ENCODE results near the gene NFIX. TPM values are rescaled to one million over a fixed set of nuclear protein-coding genes. Genes with fewer than 3 reads are reported as not detected.

NFIX gene
- total and polyA plus RNA-seq, 2 of the 13 experiments (the other 11 are each of a cell fraction or from before 2014, with no cell fraction given): 3.4 to 5.4 TPM

DNA sequence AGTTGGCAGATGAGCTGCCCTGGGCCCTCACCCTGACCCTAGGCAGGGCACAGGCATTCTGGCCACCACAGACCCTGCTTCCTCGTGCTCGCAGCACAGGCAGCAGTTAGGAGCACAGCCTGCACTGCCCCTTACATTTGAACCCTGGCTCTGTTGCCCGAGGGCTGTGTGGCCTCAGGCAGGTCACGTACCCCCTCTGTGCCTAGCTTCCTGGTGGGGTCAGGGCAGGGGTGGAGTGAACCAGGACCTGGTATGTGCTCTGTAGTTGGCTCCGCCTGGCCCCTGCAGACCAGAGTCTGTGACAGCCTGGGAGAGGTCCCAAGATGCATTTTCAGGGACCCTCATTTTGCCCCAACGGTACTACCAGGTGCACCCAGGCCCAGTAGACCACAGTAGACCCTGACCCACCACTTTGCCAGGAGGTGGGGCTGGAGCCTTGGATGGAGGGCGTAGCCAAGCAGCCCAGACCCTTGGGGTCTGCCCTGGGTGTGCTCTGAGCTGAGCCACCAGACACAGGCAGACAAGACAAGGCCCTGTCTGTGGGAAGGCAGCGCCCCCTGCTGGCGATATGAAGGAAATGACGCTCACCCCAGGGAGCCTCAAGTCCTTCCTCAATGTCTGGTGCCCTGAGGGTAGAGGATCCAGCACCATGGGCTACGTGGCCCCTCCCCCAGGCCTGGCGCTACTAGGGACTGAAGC lies 98.3 kb downstream of the NFIX start (continued):
- no peak for TF ChIP-seq EP300 (IDR thresholded peaks at IDR 0.05; ENCODE audit: low read depth in 2 of 2, low read length in 2 of 2)
- no peak for TF ChIP-seq EP300 (CRISPR knock-in tag; IDR thresholded peaks at IDR 0.05; ENCODE audit: borderline replicate concordance)
- no peak for TF ChIP-seq TP53 (CRISPR knock-in tag; conservative IDR thresholded peaks at IDR 0.05)
- TF ChIP-seq ZNF782 (CRISPR knock-in tag; IDR thresholded peaks at IDR 0.05; ENCODE audit: borderline replicate concordance): no peak
- 0 out of 2 replicates have a peak, but pooled peaks have one; percentile 9 for TF ChIP-seq FOXA3 (CRISPR knock-in tag; IDR thresholded peaks at IDR 0.05)
- TF ChIP-seq BCL6 (CRISPR knock-in tag; IDR thresholded peaks at IDR 0.05): no peak
- no peak for TF ChIP-seq SMYD3 (CRISPR knock-in tag; IDR thresholded peaks at IDR 0.05)
- peak; percentile 53; the same call in 1 of the 2 replicates for TF ChIP-seq AHR (CRISPR knock-in tag; IDR thresholded peaks at IDR 0.05)
- TF ChIP-seq SKI (IDR thresholded peaks at IDR 0.05; ENCODE audit: partially characterized antibody): peak; percentile 16
- peak; percentile 74; the same call in 1 of the 2 replicates for TF ChIP-seq ZBTB7A (CRISPR knock-in tag; IDR thresholded peaks at IDR 0.05)
- TF ChIP-seq TRIM24 (CRISPR knock-in tag; IDR thresholded peaks at IDR 0.05): no peak
- TF ChIP-seq, protein P1, sequence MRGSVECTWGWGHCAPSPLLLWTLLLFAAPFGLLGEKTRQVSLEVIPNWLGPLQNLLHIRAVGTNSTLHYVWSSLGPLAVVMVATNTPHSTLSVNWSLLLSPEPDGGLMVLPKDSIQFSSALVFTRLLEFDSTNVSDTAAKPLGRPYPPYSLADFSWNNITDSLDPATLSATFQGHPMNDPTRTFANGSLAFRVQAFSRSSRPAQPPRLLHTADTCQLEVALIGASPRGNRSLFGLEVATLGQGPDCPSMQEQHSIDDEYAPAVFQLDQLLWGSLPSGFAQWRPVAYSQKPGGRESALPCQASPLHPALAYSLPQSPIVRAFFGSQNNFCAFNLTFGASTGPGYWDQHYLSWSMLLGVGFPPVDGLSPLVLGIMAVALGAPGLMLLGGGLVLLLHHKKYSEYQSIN (CRISPR knock-in tag; IDR thresholded peaks at IDR 0.05; ENCODE audit: borderline replicate concordance): no peak
- no peak for TF ChIP-seq KLF16 (CRISPR knock-in tag; IDR thresholded peaks at IDR 0.05)
- no peak for TF ChIP-seq DPF2 (CRISPR knock-in tag; IDR thresholded peaks at IDR 0.05; ENCODE audit: borderline replicate concordance, low read depth)
- TF ChIP-seq, protein P2, sequence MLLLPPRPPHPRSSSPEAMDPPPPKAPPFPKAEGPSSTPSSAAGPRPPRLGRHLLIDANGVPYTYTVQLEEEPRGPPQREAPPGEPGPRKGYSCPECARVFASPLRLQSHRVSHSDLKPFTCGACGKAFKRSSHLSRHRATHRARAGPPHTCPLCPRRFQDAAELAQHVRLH (CRISPR knock-in tag; IDR thresholded peaks at IDR 0.05; ENCODE audit: borderline replicate concordance, low read depth): 0 out of 2 replicates have a peak, but pooled peaks have one; percentile 35
- TF ChIP-seq JUNB (CRISPR knock-in tag; IDR thresholded peaks at IDR 0.05; ENCODE audit: borderline replicate concordance): no peak
- TF ChIP-seq NFKBIZ (CRISPR knock-in tag; IDR thresholded peaks at IDR 0.05): no peak
- no peak for TF ChIP-seq NR2C2 (CRISPR knock-in tag; IDR thresholded peaks at IDR 0.05; ENCODE audit: borderline replicate concordance)
